IgD-negative memory B cell (primary cell): ENCODE results near the gene ABCC3. TPM values are rescaled to one million over a fixed set of nuclear protein-coding genes. Genes with fewer than 3 reads are reported as not detected.

ENCODE experiments used
- H3K27ac Mint-ChIP-seq, 3 donors: one replicate each; pipeline ENCODE4 v1.8.0; 2020 to 2022; ENCODE audit warnings: mild to moderate bottlenecking in 3 of 3, mixed read lengths in 3 of 3, moderate library complexity in 1 of 3
- H3K27me3 Mint-ChIP-seq: one replicate; pipeline ENCODE4 v1.8.0; 2021; ENCODE audit warnings: mixed read lengths
- H3K36me3 Mint-ChIP-seq: one replicate; pipeline ENCODE4 v1.8.0; 2020; ENCODE audit warnings: mild to moderate bottlenecking, mixed read lengths
- H3K4me1 Mint-ChIP-seq, 3 donors: one replicate each; pipeline ENCODE4 v1.8.0; 2020 to 2022; ENCODE audit warnings: mixed read lengths in 3 of 3, mild to moderate bottlenecking in 1 of 3
- H3K4me3 Mint-ChIP-seq, 4 donors: one replicate each; pipeline ENCODE4 v1.8.0; 2020 to 2022; ENCODE audit warnings: mild to moderate bottlenecking in 4 of 4, mixed read lengths in 4 of 4, moderate library complexity in 3 of 4
- H3K9me3 Mint-ChIP-seq, 3 donors: one replicate each; pipeline ENCODE4 v1.8.0; 2020 to 2021; ENCODE audit warnings: mixed read lengths in 3 of 3, mild to moderate bottlenecking in 1 of 3
- polyA plus RNA-seq: library from polyadenylated mRNA; unstranded; fragments of 300-500 nt; fragmentation: Illumina TruSeq; gene quantifications from one replicate; pipeline ENCODE4 v1.2.3, GENCODE V29; 2021

The ABCC3 gene
- polyA plus RNA-seq, 1 donor from 2014 or later: 0.91 TPM

DNA sequence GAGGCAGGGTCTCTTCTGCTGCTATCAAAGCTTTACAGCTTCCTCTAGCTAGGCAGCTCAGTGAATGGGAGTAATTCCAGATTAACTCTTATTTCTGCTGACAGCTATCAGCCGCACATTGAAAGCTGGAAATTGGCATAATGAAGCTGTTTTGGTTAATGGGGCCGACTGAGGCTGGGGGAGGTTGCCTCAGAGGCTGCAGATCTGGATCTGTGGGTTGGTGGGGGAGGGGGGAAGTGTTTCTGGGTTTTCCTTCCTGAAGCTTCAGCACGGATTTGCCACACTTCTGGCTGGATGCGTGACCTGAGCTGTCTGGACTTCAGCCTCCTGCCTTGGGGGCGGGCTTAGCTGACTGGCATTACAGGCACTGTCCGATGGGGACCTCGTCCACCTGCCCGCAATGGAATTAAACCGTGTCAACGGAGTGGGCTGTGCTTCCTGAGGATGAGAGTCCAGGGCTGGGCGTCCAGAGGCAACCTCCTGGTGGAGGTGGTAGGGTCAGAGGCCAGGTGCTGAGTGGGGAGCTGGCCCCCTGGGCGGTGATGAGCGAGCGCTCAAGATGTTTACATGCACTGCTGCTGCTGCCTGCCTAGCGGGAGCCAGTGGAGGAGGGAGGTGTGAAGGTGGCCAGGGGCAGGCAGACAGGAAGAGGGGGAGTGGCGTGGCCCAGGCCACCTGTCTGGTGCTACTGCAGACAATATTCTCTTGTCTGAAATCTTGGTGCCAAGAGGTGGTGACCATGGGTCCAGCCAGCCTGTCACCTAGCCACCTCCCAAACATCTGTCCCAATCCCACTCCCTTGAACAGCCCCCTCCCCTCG, 6.7 kb upstream of the ABCC3 start:
- Mint-ChIP-seq H3K4me1 (peaks cover 0 to 8% (median 7%) of the 10 kb centered on the region in 3 donors), H3K36me3 (no peaks in the 10 kb centered on the region), H3K27me3 (peaks cover 35% of the 10 kb centered on the region), H3K27ac (no peak overlapping the region), H3K4me3 (no peak overlapping the region), H3K9me3 (no peaks in the 10 kb centered on the region)

DNA sequence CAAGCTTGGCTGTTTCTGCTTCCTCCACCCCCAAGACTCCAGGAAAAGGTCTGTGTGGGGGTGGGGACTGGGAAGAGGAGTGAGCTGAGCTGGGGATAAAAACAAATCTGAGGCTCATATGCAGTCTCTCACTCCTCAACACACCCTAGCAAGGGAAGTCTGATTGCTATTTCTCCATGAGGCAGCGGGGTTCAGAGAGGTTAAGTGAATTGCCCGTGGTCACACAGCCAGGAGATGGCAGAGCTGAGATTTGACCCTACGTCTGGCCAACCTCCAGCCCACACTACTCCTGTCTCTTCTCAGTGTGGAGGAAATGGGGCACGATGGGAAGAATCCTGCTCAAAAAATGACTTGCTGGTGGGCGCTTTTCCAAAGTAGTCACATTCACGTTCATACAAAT, 4.8 kb upstream of the ABCC3 start:
- H3K27me3 Mint-ChIP-seq: peaks cover 49% of the 10 kb centered on the region
- H3K27ac Mint-ChIP-seq: no peak overlapping the region
- no peak overlapping the region for H3K4me3 Mint-ChIP-seq
- no peaks in the 10 kb centered on the region for H3K9me3 Mint-ChIP-seq
- H3K4me1 Mint-ChIP-seq: peaks cover 0 to 11% (median 10%) of the 10 kb centered on the region in 3 donors
- H3K36me3 Mint-ChIP-seq: no peaks in the 10 kb centered on the region

DNA sequence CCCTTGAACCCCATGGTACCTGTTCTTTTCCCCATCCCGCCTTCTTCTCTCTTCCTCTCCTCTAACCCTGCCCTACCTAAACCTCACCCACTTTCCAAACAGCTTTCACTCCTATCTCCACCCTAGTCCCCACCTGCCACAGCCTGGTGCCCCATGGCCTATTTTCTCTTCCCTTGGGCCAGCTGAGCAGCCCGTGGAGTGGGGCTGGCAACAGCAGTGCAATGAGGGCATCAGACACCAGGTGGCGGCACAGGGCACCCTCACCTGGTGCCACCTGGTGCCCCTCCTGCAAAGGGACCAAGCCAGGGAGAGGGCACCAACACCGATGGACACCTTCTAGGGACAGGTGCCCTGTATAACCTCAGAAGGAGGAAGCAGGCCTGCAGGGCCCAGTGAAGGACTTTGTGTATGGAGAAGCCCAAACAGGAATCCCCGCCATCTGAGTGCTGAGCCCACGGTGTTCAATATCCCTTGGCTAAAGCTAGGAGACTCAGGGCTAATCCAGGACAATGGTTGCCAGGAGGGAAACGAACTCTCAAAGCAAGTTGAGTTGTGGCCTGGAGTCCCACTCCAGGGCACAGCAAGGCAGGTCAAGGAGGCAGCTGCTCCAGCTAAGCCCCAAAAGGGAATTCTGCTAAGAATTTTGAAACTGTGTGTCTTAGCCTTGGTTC, 4.0 kb upstream of the ABCC3 start:
- no peaks in the 10 kb centered on the region for H3K9me3 Mint-ChIP-seq
- no peak overlapping the region for H3K4me3 Mint-ChIP-seq
- H3K36me3 Mint-ChIP-seq: no peaks in the 10 kb centered on the region
- H3K27me3 Mint-ChIP-seq: peaks cover 46% of the 10 kb centered on the region
- peaks cover 0 to 10% (median 8%) of the 10 kb centered on the region in 3 donors for H3K4me1 Mint-ChIP-seq
- H3K27ac Mint-ChIP-seq: no peak overlapping the region

DNA sequence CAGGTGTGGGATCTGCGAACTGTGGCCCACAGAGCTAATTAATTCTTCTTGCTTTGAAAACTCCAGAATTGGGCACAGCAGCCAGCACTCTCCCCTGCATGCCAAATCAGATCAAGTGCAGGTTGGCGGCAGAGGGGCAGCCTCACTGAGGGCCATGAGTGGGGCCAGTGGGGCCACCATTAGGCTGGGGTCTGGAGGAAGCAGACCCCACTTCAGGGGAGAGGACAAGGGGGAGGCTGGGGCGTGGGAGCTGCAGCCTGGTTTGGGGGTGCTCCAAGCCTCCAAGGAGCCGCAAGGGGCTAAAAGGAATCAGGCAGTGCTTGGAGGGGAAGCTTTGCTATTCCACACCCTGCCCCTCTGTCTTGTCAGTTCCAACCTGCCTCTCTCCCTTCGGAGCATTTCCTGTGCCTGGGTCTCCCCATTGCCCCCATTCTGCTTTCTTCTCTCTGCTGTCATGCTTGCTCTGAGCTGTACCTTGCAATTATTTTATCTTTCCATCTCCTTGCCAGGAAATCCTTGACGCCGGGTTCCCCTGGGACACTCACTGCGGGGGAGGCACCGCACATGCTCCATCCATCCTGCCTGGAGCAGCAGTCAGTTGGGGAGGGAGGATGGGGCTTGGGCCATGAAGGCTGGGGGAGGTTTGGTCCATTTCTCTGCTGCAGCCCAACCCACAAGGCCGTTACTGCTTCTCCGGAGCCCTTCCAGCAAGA, 3.3 kb upstream of the ABCC3 start:
- H3K36me3 Mint-ChIP-seq: no peaks in the 10 kb centered on the region
- H3K4me1 Mint-ChIP-seq: peaks cover 0 to 10% (median 7%) of the 10 kb centered on the region in 3 donors
- H3K27me3 Mint-ChIP-seq: peaks cover 49% of the 10 kb centered on the region
- H3K4me3 Mint-ChIP-seq: peak overlapping the region in 1 of 4 donors; percentile 47
- no peak overlapping the region for H3K27ac Mint-ChIP-seq
- no peaks in the 10 kb centered on the region for H3K9me3 Mint-ChIP-seq

DNA sequence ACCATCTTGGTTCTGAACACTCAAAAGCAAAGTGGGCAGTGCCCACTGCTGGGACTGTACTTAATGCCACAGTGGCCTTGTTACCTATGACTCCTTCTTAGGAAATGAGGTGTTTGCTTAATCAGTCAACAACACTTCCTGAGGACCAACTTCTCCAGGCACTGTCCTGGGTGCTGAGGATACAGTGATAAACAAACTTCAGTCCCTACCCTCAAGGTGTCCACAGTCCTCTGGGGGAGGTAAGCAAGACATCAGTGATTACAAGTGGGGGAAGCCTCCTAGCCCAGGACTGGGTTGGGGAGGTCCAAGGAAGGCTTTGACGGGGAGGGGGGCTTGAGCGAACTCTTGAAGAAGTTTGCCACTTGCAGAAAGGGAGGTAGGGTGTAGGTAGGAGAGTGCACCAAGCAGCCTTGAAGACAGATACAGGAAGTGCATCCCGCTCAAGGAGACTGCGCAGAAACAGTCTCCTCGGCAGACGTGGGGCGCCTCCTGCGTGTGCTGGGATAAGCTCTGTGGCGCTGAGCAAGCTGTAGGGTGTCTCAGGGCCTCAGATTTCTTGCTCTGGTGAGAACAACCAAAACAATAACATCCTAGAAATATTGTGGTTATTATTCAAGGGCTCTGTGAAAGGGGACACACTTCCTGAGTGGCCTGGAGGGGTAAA, 2.6 kb upstream of the ABCC3 start:
- Mint-ChIP-seq H3K27me3 (peaks cover 51% of the 10 kb centered on the region), H3K27ac (no peak overlapping the region), H3K4me3 (peak overlapping the region in 1 of 4 donors; percentile 76), H3K4me1 (peaks cover 0 to 10% (median 7%) of the 10 kb centered on the region in 3 donors), H3K36me3 (no peaks in the 10 kb centered on the region), H3K9me3 (no peaks in the 10 kb centered on the region)

DNA sequence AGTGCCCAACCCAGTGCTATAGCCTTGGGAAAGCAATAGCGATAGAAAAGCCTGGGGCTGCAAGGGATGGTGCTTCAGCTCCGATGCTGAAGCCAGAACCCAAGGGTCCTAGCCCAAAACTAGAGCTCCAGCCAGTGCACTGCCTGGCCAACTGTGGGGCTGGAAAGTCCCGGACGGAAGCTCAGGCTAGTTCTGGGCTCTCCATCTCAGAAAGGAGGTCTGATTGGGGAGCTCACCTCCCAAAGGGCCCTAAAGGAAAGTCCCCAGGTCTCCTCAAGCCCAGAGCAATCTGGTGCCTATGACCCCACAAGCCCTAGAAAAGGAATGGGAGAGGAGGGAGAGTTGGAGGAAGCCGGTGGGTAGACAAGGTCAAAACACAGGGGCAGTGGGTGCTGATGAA, 2.0 kb upstream of the ABCC3 start:
- H3K4me1 Mint-ChIP-seq: peaks cover 0 to 10% (median 7%) of the 10 kb centered on the region in 3 donors
- peaks cover 52% of the 10 kb centered on the region for H3K27me3 Mint-ChIP-seq
- no peaks in the 10 kb centered on the region for H3K9me3 Mint-ChIP-seq
- no peaks in the 10 kb centered on the region for H3K36me3 Mint-ChIP-seq
- no peak overlapping the region for H3K4me3 Mint-ChIP-seq
- peak overlapping the region in 1 of 3 donors; percentile 33 for H3K27ac Mint-ChIP-seq

DNA sequence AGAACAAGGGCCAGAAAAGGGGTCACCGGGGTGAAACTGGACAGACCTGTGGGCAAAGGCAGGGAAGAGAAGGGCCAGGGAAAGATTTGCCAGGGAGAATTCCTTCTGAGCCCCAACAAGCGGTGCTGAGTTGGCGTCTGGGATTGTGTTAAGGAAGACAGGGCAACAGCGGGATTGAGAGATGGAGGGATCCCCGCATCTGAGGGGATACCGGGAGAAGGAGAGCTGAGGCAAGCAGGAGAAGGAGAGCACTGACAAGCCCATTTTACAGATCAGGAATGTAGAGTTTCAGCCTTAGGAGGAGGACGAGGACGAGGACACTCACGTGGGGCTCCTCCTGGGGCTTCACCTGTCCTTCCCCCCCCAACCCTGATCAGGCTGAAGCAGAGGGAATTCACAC, 998 bp upstream of the ABCC3 start:
- Mint-ChIP-seq H3K27me3 (peaks cover 53% of the 10 kb centered on the region), H3K9me3 (no peaks in the 10 kb centered on the region), H3K4me3 (peak overlapping the region in 3 of 4 donors; percentile 16 to 77 (median 72)), H3K27ac (no peak overlapping the region), H3K4me1 (peaks cover 0 to 10% (median 7%) of the 10 kb centered on the region in 3 donors), H3K36me3 (no peaks in the 10 kb centered on the region)

- H3K4me3 Mint-ChIP-seq: peak overlapping the region in 1 of 4 donors; percentile 37
- H3K27ac Mint-ChIP-seq: no peak overlapping the region
- H3K27me3 Mint-ChIP-seq: peaks cover 53% of the 10 kb centered on the region
- peaks cover 0 to 10% (median 7%) of the 10 kb centered on the region in 3 donors for H3K4me1 Mint-ChIP-seq
- H3K9me3 Mint-ChIP-seq: no peaks in the 10 kb centered on the region
- no peaks in the 10 kb centered on the region for H3K36me3 Mint-ChIP-seq
Observed at GRCh38 chr17:50634915-50635731, 442 bp downstream of the ABCC3 start.

- Mint-ChIP-seq H3K27me3 (peaks cover 50% of the 10 kb centered on the region), H3K9me3 (no peaks in the 10 kb centered on the region), H3K4me3 (no peak overlapping the region), H3K36me3 (no peaks in the 10 kb centered on the region), H3K27ac (no peak overlapping the region), H3K4me1 (peaks cover 0 to 10% (median 7%) of the 10 kb centered on the region in 3 donors)
Observed at GRCh38 chr17:50635732-50635981, 976 bp downstream of the ABCC3 start.

- peaks cover 51% of the 10 kb centered on the region for H3K27me3 Mint-ChIP-seq
- H3K27ac Mint-ChIP-seq: no peak overlapping the region
- no peaks in the 10 kb centered on the region for H3K9me3 Mint-ChIP-seq
- H3K4me3 Mint-ChIP-seq: peak overlapping the region in 1 of 4 donors; percentile 51
- H3K4me1 Mint-ChIP-seq: peaks cover 0 to 10% (median 7%) of the 10 kb centered on the region in 3 donors
- H3K36me3 Mint-ChIP-seq: no peaks in the 10 kb centered on the region
Observed at GRCh38 chr17:50635982-50636803, 1.5 kb downstream of the ABCC3 start.

DNA sequence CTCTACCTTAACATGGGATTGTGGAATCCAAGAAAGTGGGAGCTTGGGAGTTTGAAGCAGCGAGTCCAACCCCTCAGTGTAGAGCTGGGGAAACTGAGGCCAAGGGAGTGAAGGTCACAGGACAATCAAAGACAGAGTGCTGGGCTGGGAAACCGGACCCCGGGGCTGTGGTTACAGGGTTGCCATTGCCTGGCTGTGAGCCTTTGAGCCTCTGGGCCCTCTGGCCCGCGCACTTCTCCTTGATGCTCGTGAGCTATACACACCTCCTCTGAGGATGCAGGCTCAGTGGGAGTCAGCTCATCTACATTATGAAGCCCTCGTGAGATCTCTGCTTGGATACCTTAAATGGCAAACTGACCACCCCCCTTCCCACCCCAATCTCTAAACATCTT, 2.1 kb downstream of the ABCC3 start:
- peaks cover 51% of the 10 kb centered on the region for H3K27me3 Mint-ChIP-seq
- no peaks in the 10 kb centered on the region for H3K36me3 Mint-ChIP-seq
- H3K27ac Mint-ChIP-seq: no peak overlapping the region
- no peaks in the 10 kb centered on the region for H3K9me3 Mint-ChIP-seq
- H3K4me1 Mint-ChIP-seq: peaks cover 0 to 10% (median 7%) of the 10 kb centered on the region in 3 donors
- no peak overlapping the region for H3K4me3 Mint-ChIP-seq

DNA sequence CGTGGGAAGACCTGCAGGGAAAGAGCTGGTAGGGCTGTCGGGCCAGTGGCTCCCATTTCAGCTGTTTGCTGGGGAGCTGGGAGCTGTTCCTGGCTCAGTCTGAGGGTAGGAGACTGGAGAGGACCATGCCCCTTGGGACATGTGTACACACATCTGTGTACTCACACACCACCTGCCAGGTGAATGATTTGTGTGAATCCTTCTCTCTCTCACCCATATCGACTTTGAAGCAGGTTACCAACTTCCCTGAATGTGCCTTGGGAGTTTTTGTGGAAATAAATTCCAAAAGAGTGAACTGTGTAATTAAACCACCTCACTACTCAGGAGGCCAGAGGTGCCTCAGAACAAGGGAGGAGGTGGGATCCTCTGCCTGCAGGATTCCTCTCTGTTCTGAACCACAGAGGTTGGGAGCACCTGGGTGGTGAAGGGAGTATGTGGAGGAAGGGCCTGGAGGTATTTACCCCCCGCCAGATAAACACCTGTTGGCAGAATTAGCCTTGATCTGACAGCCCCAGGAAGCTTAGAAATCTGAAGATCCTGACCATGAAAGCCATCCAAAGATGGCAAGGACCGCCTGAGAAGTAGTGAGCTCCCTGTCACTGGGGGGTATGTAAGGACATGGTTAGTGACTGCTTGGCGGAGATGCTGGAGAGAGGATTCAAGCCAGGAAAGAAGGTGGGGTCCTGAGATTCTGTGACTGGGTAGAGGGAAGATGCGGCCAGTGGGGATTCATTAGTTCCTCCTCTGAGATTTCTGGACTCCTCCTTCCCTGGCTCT, 3.3 kb downstream of the ABCC3 start:
- no peak overlapping the region for H3K27ac Mint-ChIP-seq
- peaks cover 44% of the 10 kb centered on the region for H3K27me3 Mint-ChIP-seq
- no peaks in the 10 kb centered on the region for H3K9me3 Mint-ChIP-seq
- no peak overlapping the region for H3K4me3 Mint-ChIP-seq
- H3K4me1 Mint-ChIP-seq: peaks cover 0 to 4% (median 1%) of the 10 kb centered on the region in 3 donors
- no peaks in the 10 kb centered on the region for H3K36me3 Mint-ChIP-seq

DNA sequence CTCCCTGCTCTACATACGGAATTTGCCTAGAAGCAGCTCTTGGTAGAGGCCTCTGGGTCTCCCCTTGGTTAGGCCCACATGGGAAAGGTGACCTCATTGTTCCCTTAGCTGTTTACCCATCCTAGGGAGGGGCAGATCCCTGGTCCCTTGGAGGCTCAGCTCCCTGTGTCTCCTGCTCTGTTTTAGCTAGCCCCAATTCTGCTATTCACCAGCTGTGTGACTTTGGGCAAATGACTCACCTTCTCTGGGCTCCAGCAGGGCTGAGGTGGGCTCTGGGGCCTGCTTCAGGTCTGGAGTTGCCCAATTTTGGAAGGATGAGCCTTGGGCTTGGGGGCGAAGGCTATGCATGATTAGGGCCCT, 3.9 kb downstream of the ABCC3 start:
- Mint-ChIP-seq H3K27ac (no peak overlapping the region), H3K36me3 (peaks cover 1% of the 10 kb centered on the region), H3K27me3 (peaks cover 38% of the 10 kb centered on the region), H3K9me3 (no peaks in the 10 kb centered on the region), H3K4me1 (peaks cover 0 to 4% (median 0%) of the 10 kb centered on the region in 3 donors), H3K4me3 (no peak overlapping the region)
